Measurements from ENCODE around the gene CEBPG. TPM values are rescaled to one million over a fixed set of nuclear protein-coding genes. Genes with fewer than 3 reads are reported as not detected.
A peak's percentile ranks its signal among the peaks of the same experiment; 100 is the strongest.

Gene CEBPG
- 39.7 and 41.1 TPM in 2 replicates for total RNA-seq
- long read RNA-seq, full-length matches to known transcripts = 35 of 51 reads
- long read RNA-seq, partial matches to known transcripts = 16 of 51 reads
- long read RNA-seq, other reads (novel, unspliced or antisense) = 0 of 51 reads

DNA sequence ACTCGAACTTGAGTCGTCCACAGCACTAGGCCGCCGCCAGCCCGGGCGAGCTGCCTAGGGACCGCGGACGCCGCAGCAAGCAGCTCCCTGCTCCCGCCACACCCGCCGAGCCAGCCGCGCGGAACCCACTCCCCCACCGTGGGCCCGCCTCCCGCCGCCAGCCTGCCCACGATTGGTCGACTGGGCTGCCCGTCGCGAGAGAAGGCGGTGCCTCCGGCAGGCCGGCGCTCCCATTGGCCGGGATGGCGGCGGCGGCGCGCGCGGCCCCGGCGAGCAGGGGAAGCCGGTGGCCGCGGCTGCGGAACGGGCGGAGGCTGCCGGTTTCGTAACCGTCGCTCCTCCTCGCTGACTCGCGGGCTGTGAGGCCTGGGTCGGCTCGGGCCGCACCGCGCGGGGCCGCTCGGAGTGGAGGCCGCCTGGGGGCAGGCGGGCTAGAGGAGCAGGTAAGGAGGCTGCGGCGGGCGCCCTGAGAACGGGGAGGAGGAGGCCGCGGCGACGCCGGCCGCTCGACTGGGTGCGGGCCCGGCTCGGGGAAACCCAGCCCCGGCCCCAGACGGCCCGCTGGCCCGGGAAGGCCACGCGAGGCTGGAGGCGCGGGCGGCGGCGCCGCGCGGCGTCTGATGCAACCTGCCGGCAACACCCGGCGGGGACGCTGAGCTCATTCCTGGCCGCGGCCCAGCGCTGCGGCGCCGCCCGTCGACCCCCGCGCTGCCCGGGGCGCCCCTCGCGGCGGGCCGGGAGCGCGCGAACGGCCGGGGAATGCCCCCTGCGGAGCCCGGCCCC lies at the start of gene CEBPG:
Gene CEBPG (plus strand): TSS at position 257 of the 783 bp plus-strand sequence. CDS start 5,531 bp downstream, outside the sequence.
- Mint-ChIP-seq H3K27ac (ENCODE audit: unreplicated experiment) (peak within 1 kb of the TSS; percentile 95), H3K4me1 (ENCODE audit: unreplicated experiment) (peaks cover 49% of the 10 kb centered on the region), H3K27me3 (ENCODE audit: unreplicated experiment) (peaks cover 2% of the 10 kb centered on the region), H3K9me3 (ENCODE audit: unreplicated experiment) (no peaks in the 10 kb centered on the region), H3K4me3 (ENCODE audit: unreplicated experiment) (peak within 1 kb of the TSS; percentile 92), H3K36me3 (ENCODE audit: unreplicated experiment) (peaks cover 3% of the 10 kb centered on the region)
- TF ChIP-seq, protein P1, sequence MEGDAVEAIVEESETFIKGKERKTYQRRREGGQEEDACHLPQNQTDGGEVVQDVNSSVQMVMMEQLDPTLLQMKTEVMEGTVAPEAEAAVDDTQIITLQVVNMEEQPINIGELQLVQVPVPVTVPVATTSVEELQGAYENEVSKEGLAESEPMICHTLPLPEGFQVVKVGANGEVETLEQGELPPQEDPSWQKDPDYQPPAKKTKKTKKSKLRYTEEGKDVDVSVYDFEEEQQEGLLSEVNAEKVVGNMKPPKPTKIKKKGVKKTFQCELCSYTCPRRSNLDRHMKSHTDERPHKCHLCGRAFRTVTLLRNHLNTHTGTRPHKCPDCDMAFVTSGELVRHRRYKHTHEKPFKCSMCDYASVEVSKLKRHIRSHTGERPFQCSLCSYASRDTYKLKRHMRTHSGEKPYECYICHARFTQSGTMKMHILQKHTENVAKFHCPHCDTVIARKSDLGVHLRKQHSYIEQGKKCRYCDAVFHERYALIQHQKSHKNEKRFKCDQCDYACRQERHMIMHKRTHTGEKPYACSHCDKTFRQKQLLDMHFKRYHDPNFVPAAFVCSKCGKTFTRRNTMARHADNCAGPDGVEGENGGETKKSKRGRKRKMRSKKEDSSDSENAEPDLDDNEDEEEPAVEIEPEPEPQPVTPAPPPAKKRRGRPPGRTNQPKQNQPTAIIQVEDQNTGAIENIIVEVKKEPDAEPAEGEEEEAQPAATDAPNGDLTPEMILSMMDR (IDR thresholded peaks at IDR 0.05) = no peak
- DNase-seq (ENCODE audit: extremely low spot score, unreplicated experiment) = peak; percentile 99

DNA sequence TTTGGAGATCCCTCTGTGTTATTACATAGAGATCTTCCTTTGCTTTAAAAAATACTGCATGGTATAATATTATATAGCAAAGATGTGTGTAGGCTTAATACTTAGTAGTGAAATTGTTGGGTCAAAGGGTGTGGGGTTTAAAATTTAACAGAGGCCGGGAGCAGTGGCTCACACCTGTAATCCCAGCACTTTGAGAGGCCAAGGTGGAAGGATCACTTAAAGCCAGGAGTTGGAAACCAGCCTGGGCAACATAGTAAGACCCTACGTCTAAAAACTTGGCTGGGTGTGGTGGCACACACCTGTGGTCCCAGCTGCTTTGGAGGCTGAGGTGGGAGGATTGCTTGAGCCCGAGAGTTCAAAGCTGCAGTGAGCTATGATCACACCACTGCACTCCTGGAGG lies 48.9 kb upstream of the CEBPG start:
- TF ChIP-seq, protein P1 (IDR thresholded peaks at IDR 0.05) = no peak
- H3K27me3 Mint-ChIP-seq (ENCODE audit: unreplicated experiment) = peaks cover 15% of the 10 kb centered on the region
- no peak for DNase-seq (ENCODE audit: extremely low spot score, unreplicated experiment)
- no peaks in the 10 kb centered on the region for H3K4me1 Mint-ChIP-seq (ENCODE audit: unreplicated experiment)
- H3K9me3 Mint-ChIP-seq (ENCODE audit: unreplicated experiment) = peaks cover 12% of the 10 kb centered on the region
- no peak overlapping the region for H3K27ac Mint-ChIP-seq (ENCODE audit: unreplicated experiment)
- H3K4me3 Mint-ChIP-seq (ENCODE audit: unreplicated experiment) = no peak overlapping the region
- no peaks in the 10 kb centered on the region for H3K36me3 Mint-ChIP-seq (ENCODE audit: unreplicated experiment)

DNA sequence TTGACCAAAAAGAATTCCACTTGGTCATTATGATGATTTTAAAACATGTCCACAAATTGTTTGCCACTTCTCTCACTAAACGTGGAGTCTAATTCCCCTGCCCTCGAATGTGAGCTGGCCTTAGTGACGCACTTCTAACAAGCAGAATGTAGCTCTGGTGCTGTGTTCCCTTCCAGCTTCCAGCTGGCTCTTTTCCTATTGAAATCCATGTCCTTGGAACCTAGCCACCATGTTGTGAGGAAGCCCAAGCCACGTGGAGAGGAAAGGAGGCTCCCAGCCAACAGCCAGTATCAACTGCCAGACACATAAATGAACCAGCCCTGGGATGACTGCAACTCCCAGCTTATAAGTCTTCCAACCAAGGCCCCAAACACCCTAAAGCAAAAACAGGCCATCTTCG lies 47.6 kb upstream of the CEBPG start:
- Mint-ChIP-seq H3K4me1 (ENCODE audit: unreplicated experiment) (no peaks in the 10 kb centered on the region), H3K27me3 (ENCODE audit: unreplicated experiment) (peaks cover 12% of the 10 kb centered on the region), H3K36me3 (ENCODE audit: unreplicated experiment) (no peaks in the 10 kb centered on the region), H3K9me3 (ENCODE audit: unreplicated experiment) (peaks cover 5% of the 10 kb centered on the region), H3K4me3 (ENCODE audit: unreplicated experiment) (no peak overlapping the region), H3K27ac (ENCODE audit: unreplicated experiment) (no peak overlapping the region)
- DNase-seq (ENCODE audit: extremely low spot score, unreplicated experiment) = no peak
- TF ChIP-seq, protein P1 (IDR thresholded peaks at IDR 0.05) = no peak

DNA sequence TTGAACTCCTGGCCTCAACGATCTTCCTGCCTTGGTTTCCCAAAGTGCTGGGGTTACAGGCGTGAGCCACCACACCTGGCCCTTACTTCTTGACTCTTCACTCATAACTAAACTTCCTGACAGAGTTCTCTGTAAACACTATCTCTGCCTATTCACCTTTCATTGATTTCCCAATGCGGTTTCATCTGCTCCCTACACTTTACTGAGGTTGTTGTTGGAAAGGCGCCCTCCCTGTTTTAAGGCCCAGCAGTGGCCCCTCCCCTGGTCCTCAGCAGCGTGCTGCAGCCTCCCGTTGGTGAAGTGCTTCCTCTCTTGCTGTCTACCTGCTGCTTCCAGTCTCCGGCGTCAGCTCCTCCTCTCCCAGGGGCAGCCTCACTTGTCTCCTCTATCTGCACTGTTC lies 44.4 kb upstream of the CEBPG start:
- no peak overlapping the region for H3K27ac Mint-ChIP-seq (ENCODE audit: unreplicated experiment)

DNA sequence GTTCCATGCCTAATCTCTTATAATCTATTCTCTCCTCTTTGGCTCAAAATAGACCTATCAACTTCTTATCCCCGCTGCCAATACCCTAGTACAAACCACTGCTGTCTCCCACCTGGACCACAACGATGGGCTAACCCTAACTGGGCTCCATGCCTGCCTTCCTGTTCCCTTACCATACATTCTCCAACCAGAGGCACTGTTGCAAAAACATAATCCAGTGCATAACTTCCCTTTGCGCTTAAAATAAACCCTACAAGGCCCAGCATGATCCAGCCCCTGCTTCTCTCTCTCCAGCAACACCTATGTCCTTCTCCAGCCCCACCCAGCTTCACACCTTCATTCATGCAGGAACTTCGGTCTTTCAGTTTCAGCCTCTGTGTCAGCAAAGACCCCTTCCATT lies 43.8 kb upstream of the CEBPG start:
- TF ChIP-seq, protein P1 (IDR thresholded peaks at IDR 0.05) = no peak
- no peak for DNase-seq (ENCODE audit: extremely low spot score, unreplicated experiment)
- Mint-ChIP-seq H3K27ac (ENCODE audit: unreplicated experiment) (no peak overlapping the region), H3K4me1 (ENCODE audit: unreplicated experiment) (no peaks in the 10 kb centered on the region), H3K27me3 (ENCODE audit: unreplicated experiment) (peaks cover 10% of the 10 kb centered on the region), H3K4me3 (ENCODE audit: unreplicated experiment) (no peak overlapping the region), H3K36me3 (ENCODE audit: unreplicated experiment) (no peaks in the 10 kb centered on the region), H3K9me3 (ENCODE audit: unreplicated experiment) (no peaks in the 10 kb centered on the region)

More for the DNA sequence above, 44.4 kb upstream of the CEBPG start:
- Mint-ChIP-seq H3K9me3 (ENCODE audit: unreplicated experiment) (no peaks in the 10 kb centered on the region), H3K27me3 (ENCODE audit: unreplicated experiment) (peaks cover 10% of the 10 kb centered on the region), H3K4me3 (ENCODE audit: unreplicated experiment) (no peak overlapping the region), H3K36me3 (ENCODE audit: unreplicated experiment) (no peaks in the 10 kb centered on the region), H3K4me1 (ENCODE audit: unreplicated experiment) (no peaks in the 10 kb centered on the region)
- no peak for DNase-seq (ENCODE audit: extremely low spot score, unreplicated experiment)
- TF ChIP-seq, protein P1 (IDR thresholded peaks at IDR 0.05) = no peak
